ENCODE measurements around the gene RAPGEF5.

Gene RAPGEF5

DNA sequence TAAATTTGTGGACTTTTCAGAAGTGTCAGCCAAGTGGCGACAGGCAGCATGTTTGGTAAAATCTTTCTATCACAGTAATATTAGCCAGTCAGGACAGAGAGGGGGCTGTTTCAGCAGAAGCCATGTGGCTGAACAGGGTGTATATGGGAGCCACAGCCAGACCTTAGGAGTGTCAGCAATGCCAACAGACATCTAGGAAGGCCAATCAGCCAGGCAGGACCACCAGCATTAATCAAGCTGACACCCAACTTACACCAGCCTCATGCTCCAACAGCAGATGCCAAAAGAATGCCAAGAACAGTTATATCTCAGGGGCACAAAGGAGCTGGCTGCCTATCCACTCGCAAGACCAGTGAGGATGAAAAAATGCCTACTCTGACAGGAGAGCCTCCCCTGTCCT lies 54.8 kb downstream of the RAPGEF5 start:
- no peak overlapping the region for H2AK5ac ChIP-seq (ENCODE audit: low read length)
- H4K91ac ChIP-seq (ENCODE audit: low read depth, low read length): no peak overlapping the region
- no peak overlapping the region for H3K4me3 ChIP-seq (ENCODE audit: low read depth, low read length)
- no peak overlapping the region for H4K12ac ChIP-seq (ENCODE audit: low read depth, low read length)
- WGBS (ENCODE audit: extremely low coverage, insufficient coverage, insufficient read length): no CpG with 5 or more reads among the region's 2 CpGs
- no peak overlapping the region for H3K23ac ChIP-seq (ENCODE audit: low read length)
- H3K79me2 ChIP-seq (ENCODE audit: control insufficient read depth, insufficient read depth, low read length, poor library complexity): no peaks in the 10 kb centered on the region
- no peaks in the 10 kb centered on the region for H3K4me1 ChIP-seq (ENCODE audit: control insufficient read depth in 1 of 2, insufficient read depth in 2 of 2, low read length in 2 of 2)
- H3K18ac ChIP-seq (ENCODE audit: low read length): no peak overlapping the region
- no peaks in the 10 kb centered on the region for H3K79me1 ChIP-seq (ENCODE audit: low read length)
- no peak overlapping the region for H3K27ac ChIP-seq (ENCODE audit: low read depth, low read length)
- no peak overlapping the region for H4K8ac ChIP-seq (ENCODE audit: low read depth, low read length)
- no peaks in the 10 kb centered on the region for H3K36me3 ChIP-seq (ENCODE audit: control insufficient read depth in 1 of 2, insufficient read depth in 2 of 2, low read length in 2 of 2)
- H2BK5ac ChIP-seq (ENCODE audit: low read depth, low read length, poor library complexity): no peak overlapping the region
- H3K14ac ChIP-seq (ENCODE audit: low read length): no peak overlapping the region
- H3K9ac ChIP-seq (ENCODE audit: low read length): no peak overlapping the region
- H3K9me3 ChIP-seq (ENCODE audit: insufficient read depth, low read depth, low read length): peaks cover 1% of the 10 kb centered on the region
- H2BK120ac ChIP-seq (ENCODE audit: insufficient read depth, low read length, poor library complexity): no peak overlapping the region
- H3K4ac ChIP-seq (ENCODE audit: low read depth, low read length): no peak overlapping the region
- no peak overlapping the region for H2AFZ ChIP-seq (ENCODE audit: insufficient read depth, low read length, poor library complexity)
- H3K4me2 ChIP-seq (ENCODE audit: low read length): no peak overlapping the region
- DNase-seq: no peak
- H3K27me3 ChIP-seq (ENCODE audit: insufficient read depth, low read length): no peaks in the 10 kb centered on the region
- H2BK12ac ChIP-seq (ENCODE audit: low read length): no peak overlapping the region

DNA sequence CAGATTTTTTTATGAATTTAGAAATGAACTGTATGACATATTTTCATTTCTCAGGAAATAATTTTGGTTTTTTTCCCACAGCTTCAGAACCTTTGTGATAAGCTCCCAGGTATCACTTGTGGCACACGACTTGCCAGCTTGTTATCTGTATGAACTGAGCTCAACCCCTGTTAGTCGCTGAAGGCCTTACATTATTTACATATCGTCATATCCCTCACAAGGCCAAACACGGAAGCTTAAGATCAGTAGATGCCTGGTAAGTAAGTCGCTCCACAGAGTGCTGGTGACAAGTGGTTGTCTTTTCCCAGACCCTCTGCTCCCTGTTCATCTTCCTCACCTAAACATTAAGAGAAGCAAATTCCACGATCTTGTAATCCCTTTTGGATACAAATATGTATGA lies 55.2 kb downstream of the RAPGEF5 start:
- Histone ChIP-seq H2BK12ac (ENCODE audit: low read length) (no peak overlapping the region), H3K9me3 (ENCODE audit: insufficient read depth, low read depth, low read length) (peaks cover 1% of the 10 kb centered on the region), H4K12ac (ENCODE audit: low read depth, low read length) (no peak overlapping the region), H3K27ac (ENCODE audit: low read depth, low read length) (no peak overlapping the region), H3K79me2 (ENCODE audit: control insufficient read depth, insufficient read depth, low read length, poor library complexity) (no peaks in the 10 kb centered on the region), H2BK5ac (ENCODE audit: low read depth, low read length, poor library complexity) (no peak overlapping the region), H3K14ac (ENCODE audit: low read length) (no peak overlapping the region), H3K4me2 (ENCODE audit: low read length) (no peak overlapping the region), H3K27me3 (ENCODE audit: insufficient read depth, low read length) (no peaks in the 10 kb centered on the region), H3K18ac (ENCODE audit: low read length) (no peak overlapping the region), H2AK5ac (ENCODE audit: low read length) (no peak overlapping the region), H4K91ac (ENCODE audit: low read depth, low read length) (no peak overlapping the region), H3K79me1 (ENCODE audit: low read length) (no peaks in the 10 kb centered on the region), H3K9ac (ENCODE audit: low read length) (no peak overlapping the region), H3K36me3 (ENCODE audit: control insufficient read depth in 1 of 2, insufficient read depth in 2 of 2, low read length in 2 of 2) (no peaks in the 10 kb centered on the region), H3K4ac (ENCODE audit: low read depth, low read length) (no peak overlapping the region), H2BK120ac (ENCODE audit: insufficient read depth, low read length, poor library complexity) (no peak overlapping the region), H3K4me1 (ENCODE audit: control insufficient read depth in 1 of 2, insufficient read depth in 2 of 2, low read length in 2 of 2) (no peaks in the 10 kb centered on the region), H2AFZ (ENCODE audit: insufficient read depth, low read length, poor library complexity) (no peak overlapping the region), H4K8ac (ENCODE audit: low read depth, low read length) (no peak overlapping the region), H3K23ac (ENCODE audit: low read length) (no peak overlapping the region), H3K4me3 (ENCODE audit: low read depth, low read length) (no peak overlapping the region)
- no peak for DNase-seq
- WGBS (ENCODE audit: extremely low coverage, insufficient coverage, insufficient read length): no CpG with 5 or more reads among the region's 6 CpGs

DNA sequence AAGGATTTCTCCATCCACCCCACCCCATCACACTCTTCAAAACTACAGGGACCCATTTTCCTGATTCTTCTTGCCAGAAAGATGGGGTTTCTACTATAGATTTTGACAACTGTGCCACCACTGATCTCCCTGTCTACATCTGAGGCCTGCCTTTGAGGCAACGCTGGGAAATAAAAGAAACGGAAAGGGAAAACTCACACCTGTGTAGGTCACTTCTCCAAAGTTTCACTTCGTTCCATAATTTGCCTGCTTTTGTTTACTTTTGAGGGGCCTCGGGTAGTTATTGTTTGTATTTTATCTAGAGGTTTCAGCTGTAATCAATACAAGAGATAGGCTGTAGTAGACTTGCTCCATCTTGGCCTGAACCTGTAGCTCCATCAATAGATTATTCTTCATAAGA lies 56.1 kb downstream of the RAPGEF5 start:
- no peak overlapping the region for H3K4ac ChIP-seq (ENCODE audit: low read depth, low read length)

DNA sequence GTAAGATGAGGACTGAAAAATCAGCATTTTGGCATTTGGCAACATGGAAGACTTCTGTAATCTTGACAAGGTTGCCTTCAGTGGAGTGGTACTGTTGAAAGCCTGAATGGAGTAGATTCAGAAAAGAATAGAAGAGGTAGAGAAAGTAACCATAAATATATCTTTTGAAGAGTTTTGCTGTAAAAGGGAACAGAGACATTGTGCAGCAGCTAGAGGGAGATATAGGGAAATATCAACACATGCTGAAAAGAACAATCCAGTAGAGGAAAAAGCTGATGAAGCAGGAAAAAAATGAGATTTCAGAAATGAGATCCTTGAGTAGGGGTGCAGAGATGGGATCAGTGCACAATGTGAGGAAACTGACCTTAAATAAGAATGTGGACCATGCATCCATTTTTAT lies 60.0 kb downstream of the RAPGEF5 start:
- H3K4me3 ChIP-seq (ENCODE audit: low read depth, low read length): no peak overlapping the region

More for the DNA sequence above, 56.1 kb downstream of the RAPGEF5 start:
- no peak for DNase-seq
- Histone ChIP-seq H3K36me3 (ENCODE audit: control insufficient read depth in 1 of 2, insufficient read depth in 2 of 2, low read length in 2 of 2) (no peaks in the 10 kb centered on the region), H3K23ac (ENCODE audit: low read length) (no peak overlapping the region), H2AFZ (ENCODE audit: insufficient read depth, low read length, poor library complexity) (no peak overlapping the region), H3K18ac (ENCODE audit: low read length) (no peak overlapping the region), H3K9me3 (ENCODE audit: insufficient read depth, low read depth, low read length) (peaks cover 1% of the 10 kb centered on the region), H3K4me2 (ENCODE audit: low read length) (no peak overlapping the region), H2BK5ac (ENCODE audit: low read depth, low read length, poor library complexity) (no peak overlapping the region), H4K8ac (ENCODE audit: low read depth, low read length) (no peak overlapping the region), H3K27ac (ENCODE audit: low read depth, low read length) (no peak overlapping the region), H2AK5ac (ENCODE audit: low read length) (no peak overlapping the region), H3K4me3 (ENCODE audit: low read depth, low read length) (no peak overlapping the region), H4K12ac (ENCODE audit: low read depth, low read length) (no peak overlapping the region), H3K79me1 (ENCODE audit: low read length) (no peaks in the 10 kb centered on the region), H4K91ac (ENCODE audit: low read depth, low read length) (no peak overlapping the region), H2BK120ac (ENCODE audit: insufficient read depth, low read length, poor library complexity) (no peak overlapping the region), H3K9ac (ENCODE audit: low read length) (no peak overlapping the region), H3K79me2 (ENCODE audit: control insufficient read depth, insufficient read depth, low read length, poor library complexity) (no peaks in the 10 kb centered on the region), H3K27me3 (ENCODE audit: insufficient read depth, low read length) (no peaks in the 10 kb centered on the region), H3K14ac (ENCODE audit: low read length) (no peak overlapping the region), H3K4me1 (ENCODE audit: control insufficient read depth in 1 of 2, insufficient read depth in 2 of 2, low read length in 2 of 2) (no peaks in the 10 kb centered on the region), H2BK12ac (ENCODE audit: low read length) (no peak overlapping the region)
- no CpG with 5 or more reads among the region's 4 CpGs for WGBS (ENCODE audit: extremely low coverage, insufficient coverage, insufficient read length)

DNA sequence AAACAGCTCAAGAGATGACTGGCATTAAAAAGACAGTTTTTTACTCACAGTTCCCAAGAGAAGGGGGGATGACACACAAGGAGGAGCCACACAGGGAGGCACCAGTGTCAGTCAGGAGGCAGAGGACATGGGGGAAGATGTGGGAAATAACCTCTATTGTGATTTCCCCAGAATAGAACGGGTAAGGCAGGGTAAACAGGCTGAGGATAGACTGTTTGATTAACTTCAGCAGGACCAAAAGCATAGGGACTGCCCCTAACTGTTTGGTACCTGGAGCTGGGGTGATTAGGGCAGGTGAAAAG lies 60.7 kb downstream of the RAPGEF5 start:
- H3K79me1 ChIP-seq (ENCODE audit: low read length): no peaks in the 10 kb centered on the region
- no peaks in the 10 kb centered on the region for H3K36me3 ChIP-seq (ENCODE audit: control insufficient read depth in 1 of 2, insufficient read depth in 2 of 2, low read length in 2 of 2)
- no CpG with 5 or more reads among the region's 1 CpG for WGBS (ENCODE audit: extremely low coverage, insufficient coverage, insufficient read length)

More for the DNA sequence above, 60.0 kb downstream of the RAPGEF5 start:
- Histone ChIP-seq H3K23ac (ENCODE audit: low read length) (no peak overlapping the region), H3K9ac (ENCODE audit: low read length) (no peak overlapping the region), H3K4me1 (ENCODE audit: control insufficient read depth in 1 of 2, insufficient read depth in 2 of 2, low read length in 2 of 2) (no peaks in the 10 kb centered on the region), H4K91ac (ENCODE audit: low read depth, low read length) (no peak overlapping the region), H3K14ac (ENCODE audit: low read length) (no peak overlapping the region), H3K79me2 (ENCODE audit: control insufficient read depth, insufficient read depth, low read length, poor library complexity) (no peaks in the 10 kb centered on the region), H3K27ac (ENCODE audit: low read depth, low read length) (no peak overlapping the region), H2AK5ac (ENCODE audit: low read length) (no peak overlapping the region), H2BK5ac (ENCODE audit: low read depth, low read length, poor library complexity) (no peak overlapping the region), H3K4me2 (ENCODE audit: low read length) (no peak overlapping the region), H3K36me3 (ENCODE audit: control insufficient read depth in 1 of 2, insufficient read depth in 2 of 2, low read length in 2 of 2) (no peaks in the 10 kb centered on the region), H3K9me3 (ENCODE audit: insufficient read depth, low read depth, low read length) (no peaks in the 10 kb centered on the region), H2BK12ac (ENCODE audit: low read length) (no peak overlapping the region), H3K4ac (ENCODE audit: low read depth, low read length) (no peak overlapping the region), H4K8ac (ENCODE audit: low read depth, low read length) (no peak overlapping the region), H4K12ac (ENCODE audit: low read depth, low read length) (no peak overlapping the region), H3K79me1 (ENCODE audit: low read length) (no peaks in the 10 kb centered on the region), H2AFZ (ENCODE audit: insufficient read depth, low read length, poor library complexity) (no peak overlapping the region), H3K27me3 (ENCODE audit: insufficient read depth, low read length) (no peaks in the 10 kb centered on the region), H3K18ac (ENCODE audit: low read length) (no peak overlapping the region), H2BK120ac (ENCODE audit: insufficient read depth, low read length, poor library complexity) (no peak overlapping the region)
- DNase-seq: no peak

More for the DNA sequence above, 60.7 kb downstream of the RAPGEF5 start:
- Histone ChIP-seq H3K9me3 (ENCODE audit: insufficient read depth, low read depth, low read length) (no peaks in the 10 kb centered on the region), H4K12ac (ENCODE audit: low read depth, low read length) (no peak overlapping the region), H4K8ac (ENCODE audit: low read depth, low read length) (no peak overlapping the region), H2BK5ac (ENCODE audit: low read depth, low read length, poor library complexity) (no peak overlapping the region), H3K27ac (ENCODE audit: low read depth, low read length) (no peak overlapping the region), H3K4me2 (ENCODE audit: low read length) (no peak overlapping the region), H3K79me2 (ENCODE audit: control insufficient read depth, insufficient read depth, low read length, poor library complexity) (no peaks in the 10 kb centered on the region), H3K18ac (ENCODE audit: low read length) (no peak overlapping the region), H2BK12ac (ENCODE audit: low read length) (no peak overlapping the region), H3K14ac (ENCODE audit: low read length) (no peak overlapping the region), H3K4me1 (ENCODE audit: control insufficient read depth in 1 of 2, insufficient read depth in 2 of 2, low read length in 2 of 2) (no peaks in the 10 kb centered on the region), H2AK5ac (ENCODE audit: low read length) (no peak overlapping the region), H3K4me3 (ENCODE audit: low read depth, low read length) (no peak overlapping the region), H3K27me3 (ENCODE audit: insufficient read depth, low read length) (no peaks in the 10 kb centered on the region), H2AFZ (ENCODE audit: insufficient read depth, low read length, poor library complexity) (no peak overlapping the region), H2BK120ac (ENCODE audit: insufficient read depth, low read length, poor library complexity) (no peak overlapping the region), H3K9ac (ENCODE audit: low read length) (no peak overlapping the region), H3K23ac (ENCODE audit: low read length) (no peak overlapping the region), H4K91ac (ENCODE audit: low read depth, low read length) (no peak overlapping the region), H3K4ac (ENCODE audit: low read depth, low read length) (no peak overlapping the region)
- no peak for DNase-seq

Data from trophoblast cell (in vitro differentiated cells and primary cell).